Central memory CD4-positive, alpha-beta T cell (primary cell): ENCODE data around the gene NPIPA8.
"Not testable (repeated sequence)": the region's sequence is repeated elsewhere in the genome, so short reads cannot be mapped to it uniquely, and the experiment has no call there.

Experiments
- DNase-seq: peaks from one replicate; pipeline ENCODE4 v3.0.0; 2022
- total RNA-seq, 3 experiments: gene quantifications; one replicate each; lab custom pipeline; 2026; lab: John Stamatoyannopoulos, UW

NPIPA8 gene
- total RNA-seq = 0 reads per million in 3 experiments

DNA sequence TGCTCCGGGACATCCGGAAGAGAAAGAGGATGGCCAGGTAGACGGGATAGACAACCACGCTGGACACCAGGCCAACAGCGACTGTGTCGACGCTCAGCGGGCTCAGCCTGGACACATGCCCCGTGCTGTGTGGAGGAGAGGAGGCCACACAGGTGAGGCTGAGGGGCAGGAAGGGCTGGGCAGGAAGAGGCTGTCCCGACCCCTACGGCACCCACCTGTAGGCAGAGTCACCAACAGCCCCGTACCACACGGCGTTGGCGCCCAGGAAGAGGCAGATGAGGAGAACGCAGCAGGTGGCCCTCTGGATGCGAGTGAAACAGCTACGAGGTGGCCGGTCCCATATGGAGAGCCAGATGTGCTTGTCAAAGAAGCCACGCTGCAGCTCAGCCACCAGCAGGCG lies at the start of gene NPIPA8:
Gene NPIPA8, minus strand, starts transcription at position 101 of the 400 bp plus-strand sequence. CDS start 4,074 bp downstream, outside the sequence.
- DNase-seq = not testable (repeated sequence)

DNA sequence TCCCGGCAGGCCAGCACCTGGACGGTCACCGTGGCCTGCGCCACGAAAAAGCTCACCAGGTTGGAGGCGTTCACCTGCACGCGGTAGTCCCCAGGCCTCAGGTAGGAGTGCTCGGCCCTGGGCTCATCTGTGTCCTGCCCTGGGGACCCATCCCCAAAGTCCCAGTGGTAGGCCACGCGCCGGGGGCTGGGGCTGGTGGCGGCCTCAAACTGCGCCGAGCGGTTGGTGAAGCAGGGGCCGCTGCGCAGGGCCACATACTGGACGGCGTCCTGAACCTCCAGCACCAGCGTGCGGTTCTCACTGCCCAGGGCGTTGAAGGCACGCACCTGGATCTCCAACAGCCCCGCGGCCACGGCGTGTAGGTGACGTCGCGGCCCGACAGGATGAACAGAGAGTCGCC lies 48.7 kb upstream of the NPIPA8 start:
- not testable (repeated sequence) for DNase-seq

DNA sequence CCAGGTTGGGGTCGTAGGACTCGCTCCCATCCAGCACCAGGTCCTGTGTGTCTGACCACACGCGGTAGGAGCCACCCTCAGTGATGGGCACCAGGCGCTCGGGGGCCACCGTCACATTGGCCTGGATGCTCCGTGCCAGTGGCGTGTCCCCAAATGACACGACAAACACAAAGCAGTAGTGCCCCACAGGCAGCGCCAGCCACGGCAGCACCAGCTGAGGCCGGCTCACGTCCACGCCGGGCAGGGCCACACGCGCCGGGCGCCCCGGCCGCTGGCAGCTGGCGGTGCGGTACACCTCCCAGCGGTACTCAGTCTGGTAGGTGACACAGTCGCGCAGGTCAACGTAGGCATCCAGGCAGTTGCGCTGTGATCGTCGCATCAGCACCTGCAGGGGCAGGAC lies 48.3 kb upstream of the NPIPA8 start:
- not testable (repeated sequence) for DNase-seq

DNA sequence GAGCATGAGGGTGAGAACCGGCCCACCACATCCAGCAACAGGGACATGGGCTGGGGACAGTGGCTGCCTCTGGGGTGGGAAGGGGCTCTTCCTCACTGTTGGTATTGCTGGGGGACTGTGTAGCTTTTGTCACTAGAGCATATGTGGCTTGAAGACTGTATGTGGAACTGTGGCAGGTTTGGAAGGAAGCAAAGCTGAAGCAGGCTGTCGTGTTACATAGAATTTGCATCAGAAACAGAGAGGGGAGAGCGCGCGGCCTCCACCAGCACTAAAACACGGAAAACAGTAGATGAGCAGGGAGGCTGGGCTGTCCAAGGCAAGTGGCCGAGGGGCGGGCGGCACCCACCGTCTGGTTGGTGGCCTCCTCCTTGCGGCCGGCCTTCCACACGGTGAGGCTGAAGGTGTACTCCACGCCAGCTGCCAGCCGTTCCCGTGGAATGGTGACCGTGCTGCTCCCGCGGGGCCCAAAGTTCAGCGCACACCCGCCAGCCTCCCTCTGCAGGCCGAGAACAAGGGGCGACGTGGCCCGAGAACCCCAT lies 47.6 kb upstream of the NPIPA8 start:
- DNase-seq = not testable (repeated sequence)

DNA sequence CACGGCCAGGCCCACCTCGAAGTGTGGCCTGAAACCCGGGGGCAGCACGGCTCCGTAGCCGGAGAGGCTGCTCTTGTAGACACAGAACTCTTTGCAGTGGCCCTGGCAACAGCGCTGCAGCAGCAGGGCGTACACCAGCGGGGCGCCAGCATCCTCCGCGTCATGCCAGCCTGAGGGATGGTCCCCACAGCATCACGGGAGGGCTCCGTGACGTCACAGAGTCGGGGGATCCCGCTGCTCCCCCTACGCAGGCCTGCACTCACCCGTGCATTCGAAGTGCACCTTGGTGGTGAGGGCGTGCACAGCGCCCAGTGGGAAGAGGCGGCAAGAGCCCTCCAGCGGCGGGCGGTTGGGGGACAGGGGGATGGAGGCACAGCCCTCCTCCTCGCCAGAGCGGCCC lies 46.2 kb upstream of the NPIPA8 start:
- DNase-seq = not testable (repeated sequence)

DNA sequence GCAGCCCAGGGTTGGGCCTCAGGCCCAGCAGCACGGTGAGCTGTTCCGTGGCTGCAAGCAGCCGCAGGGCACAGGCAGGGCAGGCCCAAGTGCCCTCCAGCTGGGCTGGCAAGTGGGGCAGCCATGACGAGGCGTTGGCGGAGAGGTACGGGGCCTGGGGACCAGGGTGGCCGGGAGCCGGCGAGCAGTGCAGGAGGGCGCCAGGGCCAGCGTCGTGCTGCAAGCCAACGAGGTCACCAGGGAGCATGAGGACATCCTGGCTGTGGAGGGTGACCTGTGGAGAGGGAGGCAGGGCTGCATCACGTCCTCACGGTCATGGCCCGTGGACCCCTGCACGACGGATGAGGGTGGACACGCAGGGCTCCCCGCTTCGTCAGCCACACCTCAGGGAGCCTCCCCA lies 11.2 kb upstream of the NPIPA8 start:
- not testable (repeated sequence) for DNase-seq

DNA sequence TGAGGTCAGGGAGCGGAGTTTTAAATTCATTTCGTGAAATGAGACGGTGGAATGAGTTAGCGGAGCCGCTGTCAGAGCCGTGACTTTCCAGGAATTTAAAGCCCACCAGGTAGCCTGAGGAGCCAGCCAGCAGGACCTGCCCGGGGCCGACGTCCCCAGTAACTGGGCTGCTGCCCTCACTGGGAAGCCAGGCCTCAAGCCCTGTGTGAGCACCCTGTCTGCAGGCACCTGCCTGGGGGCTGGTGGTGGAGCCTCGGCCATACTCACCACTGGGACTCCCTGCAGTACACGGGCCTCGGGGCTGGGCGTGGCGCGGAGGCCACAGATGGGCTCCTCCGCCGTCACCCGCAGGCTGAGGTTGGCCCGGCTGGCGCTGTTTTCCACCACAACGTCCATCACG lies 10.5 kb upstream of the NPIPA8 start:
- not testable (repeated sequence) for DNase-seq

DNA sequence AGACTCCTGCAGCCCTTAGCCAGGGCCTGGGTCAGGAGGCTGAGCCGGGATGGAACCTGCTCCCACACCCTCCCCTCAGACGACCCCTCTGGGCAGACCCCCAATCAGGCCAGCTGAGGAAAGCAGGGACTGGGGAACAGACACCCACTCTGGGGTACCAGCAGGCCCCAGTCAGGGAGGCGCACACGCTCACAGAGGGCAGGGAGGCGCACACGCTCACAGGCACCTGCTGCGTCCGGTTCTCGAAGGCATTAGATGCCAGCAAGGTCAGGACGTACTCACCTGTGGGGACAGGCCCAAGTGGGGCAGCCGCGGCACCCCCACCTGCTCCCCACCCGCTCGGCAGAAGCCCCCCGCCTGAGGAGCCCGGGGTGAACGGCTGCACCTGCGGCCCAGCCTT lies 8.1 kb upstream of the NPIPA8 start:
- not testable (repeated sequence) for DNase-seq

DNA sequence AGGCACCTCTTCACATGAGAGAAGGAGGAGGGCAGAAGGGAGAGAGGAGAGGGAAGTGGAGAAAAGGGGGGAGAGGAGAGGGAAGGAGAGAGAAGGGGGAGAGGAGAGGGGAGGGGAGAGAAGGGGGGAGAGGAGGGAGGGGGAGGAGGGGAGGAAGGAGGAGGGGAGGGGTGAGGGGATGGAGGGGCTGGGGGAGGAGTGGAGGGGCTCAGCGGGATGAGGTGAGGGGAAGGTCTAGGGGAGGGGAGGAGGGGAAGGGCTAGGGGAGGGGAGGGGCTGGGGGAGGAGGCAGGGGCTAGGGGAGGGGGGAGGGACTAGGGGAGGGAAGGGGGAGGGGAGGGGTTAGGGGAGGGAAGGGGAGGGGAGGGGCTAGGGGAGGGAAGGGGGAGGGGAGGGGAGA lies 5.5 kb upstream of the NPIPA8 start:
- DNase-seq = not testable (repeated sequence)

DNA sequence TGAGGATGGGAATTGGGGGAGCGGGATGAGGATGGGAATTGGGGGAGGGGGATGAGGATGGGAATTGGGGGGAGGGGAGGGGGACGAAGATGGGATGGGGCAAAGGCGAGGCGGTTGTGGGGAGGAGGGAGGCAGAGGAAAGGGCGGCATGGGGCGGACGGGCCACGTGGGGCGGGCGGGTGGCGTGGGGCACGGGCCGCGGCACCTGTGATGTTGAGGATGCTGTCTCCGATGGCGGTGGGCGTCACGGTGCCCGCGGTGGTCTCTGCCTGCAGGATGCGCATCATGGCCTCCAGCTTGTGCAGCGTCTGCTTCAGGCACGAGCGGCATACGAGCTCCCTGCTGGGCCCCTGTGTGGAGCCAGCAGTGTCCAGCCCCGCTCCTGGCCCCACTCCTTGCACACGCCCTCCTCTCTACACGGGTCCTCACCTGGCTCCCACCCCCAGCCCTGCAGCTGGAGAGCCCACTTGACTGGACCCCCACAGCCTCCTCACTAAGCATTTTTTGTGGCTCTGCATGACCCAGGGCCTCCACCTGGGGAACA lies 5.0 kb upstream of the NPIPA8 start:
- not testable (repeated sequence) for DNase-seq

DNA sequence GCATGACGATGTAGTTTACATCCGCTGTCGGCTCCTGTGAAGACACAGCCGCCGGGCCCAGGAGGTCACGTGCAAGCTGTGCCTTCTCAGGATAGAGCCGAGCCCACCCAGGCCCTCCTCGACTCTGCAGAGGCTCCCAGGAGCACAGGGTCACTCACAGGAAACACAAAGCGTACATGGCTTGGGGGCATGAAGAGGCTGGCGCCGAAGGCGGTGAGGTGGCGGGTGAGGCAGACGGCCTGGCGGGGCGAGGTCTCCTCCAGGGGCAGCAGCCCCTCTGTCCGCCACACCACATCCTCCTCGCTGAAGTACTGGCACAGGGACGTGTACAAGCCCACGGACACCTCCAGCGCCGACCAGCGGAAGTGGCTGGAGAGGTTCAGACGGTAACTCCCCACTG lies 2.7 kb upstream of the NPIPA8 start:
- DNase-seq = not testable (repeated sequence)

DNA sequence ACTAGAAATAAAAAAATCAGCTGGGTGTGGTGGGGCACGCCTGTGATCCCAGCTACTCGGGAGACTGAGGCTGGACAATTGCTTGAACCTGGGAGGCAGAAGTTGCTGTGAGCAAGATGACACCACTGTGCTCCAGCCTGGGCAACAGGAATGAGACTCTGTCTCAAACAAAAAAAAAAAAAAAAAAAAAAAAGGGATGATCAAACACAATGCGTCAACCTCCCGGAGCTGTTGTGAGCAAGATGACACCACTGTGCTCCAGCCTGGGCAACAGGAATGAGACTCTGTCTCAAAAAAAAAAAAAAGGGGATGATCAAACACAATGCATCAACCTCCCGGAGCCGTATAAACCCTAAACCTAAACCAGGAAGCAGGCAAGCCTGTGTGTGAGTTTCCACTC lies 24.7 kb downstream of the NPIPA8 start:
- DNase-seq = not testable (repeated sequence)

DNA sequence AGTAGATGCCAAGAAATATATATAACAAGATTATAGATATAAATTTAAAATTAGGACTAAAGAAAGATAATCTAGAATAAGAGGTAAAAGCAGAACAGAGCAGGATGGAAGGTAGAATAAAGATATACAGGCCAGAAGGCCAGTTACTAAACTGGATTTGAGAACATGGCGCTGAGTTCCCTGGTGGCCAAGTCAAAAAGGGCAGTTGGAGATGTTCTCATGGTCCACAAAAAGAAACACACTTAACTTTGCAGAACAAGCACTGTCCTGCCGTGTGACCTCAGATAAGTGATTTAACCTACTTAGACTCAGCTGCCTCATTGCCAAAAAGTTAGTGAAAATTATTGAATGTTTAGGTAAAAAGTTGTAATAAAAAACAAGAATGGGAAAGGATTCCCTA lies 27.4 kb downstream of the NPIPA8 start:
- DNase-seq = not testable (repeated sequence)

DNA sequence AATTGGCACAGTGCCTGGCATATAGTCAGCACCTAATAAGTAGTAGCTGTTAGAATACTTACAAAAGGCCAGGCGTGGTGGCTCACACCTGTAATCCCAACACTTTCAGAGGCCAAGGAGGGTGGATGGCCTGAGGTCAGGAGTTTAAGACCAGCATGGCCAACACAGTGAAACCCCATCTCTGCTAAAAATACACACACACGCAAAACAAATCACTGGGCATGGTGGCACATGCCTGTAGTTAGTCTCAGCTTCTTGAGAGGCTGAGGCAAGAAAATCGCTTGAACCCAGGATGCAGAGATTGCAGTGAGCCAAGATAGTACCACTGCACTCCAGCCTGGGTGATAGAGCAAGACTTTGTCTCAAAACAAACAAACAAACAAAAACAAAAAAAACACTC lies 29.3 kb downstream of the NPIPA8 start:
- not testable (repeated sequence) for DNase-seq

DNA sequence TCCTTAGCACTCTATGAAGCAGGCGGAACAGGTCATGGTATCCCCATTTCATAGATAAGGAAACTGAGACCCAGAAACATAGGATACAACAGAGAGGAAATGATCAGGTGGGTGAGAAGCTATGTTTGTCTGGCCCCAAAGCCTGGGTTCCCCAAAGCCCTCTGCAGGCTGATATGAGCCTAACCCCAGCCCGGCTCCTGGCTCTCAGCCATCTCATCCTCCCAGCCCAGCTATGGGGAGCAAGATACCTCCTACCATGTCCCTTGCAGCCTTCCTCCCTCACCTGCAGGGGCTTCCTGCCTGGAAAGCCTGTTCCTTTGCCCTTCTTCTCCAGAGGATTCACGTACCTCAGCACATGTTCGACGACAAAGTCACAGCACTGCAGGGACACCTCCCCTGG lies 30.5 kb downstream of the NPIPA8 start:
- DNase-seq = not testable (repeated sequence)

DNA sequence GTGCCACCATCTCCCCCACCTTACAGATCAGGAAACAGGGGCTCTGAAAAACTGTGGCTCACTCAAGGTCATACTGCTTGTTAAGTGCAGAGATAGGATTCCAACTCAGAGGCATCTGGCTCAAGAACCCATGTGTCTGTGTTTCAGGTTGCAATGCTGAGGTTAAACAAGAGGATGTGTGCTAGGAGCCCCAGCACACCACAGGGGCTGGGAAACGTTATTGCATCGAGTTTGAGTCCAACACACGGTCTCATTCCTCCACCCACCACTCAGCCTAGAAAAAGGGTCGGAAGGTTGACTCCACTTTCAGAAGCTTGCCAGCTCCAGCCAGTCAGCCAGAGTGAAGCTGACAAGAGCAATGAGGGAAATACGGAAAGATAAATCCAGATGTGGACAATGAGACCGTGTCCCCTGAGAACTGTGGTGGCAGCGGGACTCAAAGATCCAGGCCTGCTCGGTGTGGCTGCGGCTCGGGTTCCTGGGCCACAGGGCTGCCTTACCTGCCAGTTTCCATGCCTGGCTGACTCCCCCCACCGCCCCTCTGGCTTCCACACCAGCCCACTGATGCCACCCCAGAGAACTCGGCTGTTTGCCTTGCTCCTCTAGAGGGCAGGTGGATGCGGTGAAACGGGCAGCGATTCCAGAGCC lies 33.4 kb downstream of the NPIPA8 start:
- not testable (repeated sequence) for DNase-seq

DNA sequence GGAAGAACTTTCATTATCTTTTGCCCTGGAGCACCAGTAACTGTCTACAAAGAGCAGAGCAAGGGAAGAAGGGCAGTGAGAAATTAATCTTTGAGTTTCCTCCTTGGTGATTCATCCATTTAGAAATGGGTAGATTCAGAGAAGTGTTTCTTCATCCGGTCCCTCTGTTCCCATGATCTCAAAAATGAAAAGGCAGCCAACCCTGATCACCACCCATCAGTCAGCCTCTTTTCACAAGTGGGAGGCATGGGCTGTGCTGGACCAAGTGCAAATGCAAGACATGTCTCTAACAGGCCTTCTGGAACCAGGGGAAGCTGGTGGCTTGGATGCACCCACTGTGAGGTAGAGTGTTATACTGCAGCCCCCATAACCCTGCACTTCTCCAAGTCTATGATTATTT lies 38.8 kb downstream of the NPIPA8 start:
- DNase-seq = not testable (repeated sequence)

DNA sequence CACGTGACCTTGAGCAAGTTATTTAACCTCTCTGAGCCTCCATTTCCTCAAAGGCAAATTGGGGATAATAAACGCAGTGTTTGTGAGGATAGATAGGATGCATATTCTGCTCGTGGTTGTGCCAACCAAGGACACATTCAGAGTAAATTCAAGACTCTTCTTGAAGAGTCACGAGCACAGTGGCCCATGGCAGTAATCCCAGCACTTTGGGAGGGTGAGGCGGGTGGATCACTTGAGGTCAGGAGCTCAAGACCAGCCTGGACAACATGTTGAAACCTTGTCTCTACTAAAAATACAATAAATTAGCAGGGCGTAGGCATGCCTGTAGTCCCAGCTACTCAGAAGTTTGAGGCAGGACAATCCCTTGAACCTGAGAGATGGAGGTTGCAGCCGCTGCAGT lies 39.6 kb downstream of the NPIPA8 start:
- DNase-seq = not testable (repeated sequence)

DNA sequence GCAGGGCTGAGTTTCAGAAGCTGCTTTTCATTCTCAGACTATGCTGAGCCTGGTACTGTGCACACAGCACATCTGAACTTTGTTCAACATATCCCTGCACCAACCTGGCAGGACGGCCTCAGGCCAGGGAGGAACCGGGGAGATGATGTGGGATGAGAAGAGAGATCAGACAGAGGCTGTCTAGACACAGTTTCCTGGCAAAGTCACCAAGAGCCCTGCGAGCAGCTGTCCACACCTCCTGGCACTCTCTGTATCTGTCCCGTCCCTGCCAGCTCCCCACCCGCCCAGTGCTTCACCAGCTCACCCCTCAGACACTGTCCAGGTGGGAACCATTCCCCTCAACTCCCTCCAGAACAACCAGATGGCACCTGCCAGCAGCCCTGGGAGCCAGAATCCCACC lies 42.2 kb downstream of the NPIPA8 start:
- not testable (repeated sequence) for DNase-seq

DNA sequence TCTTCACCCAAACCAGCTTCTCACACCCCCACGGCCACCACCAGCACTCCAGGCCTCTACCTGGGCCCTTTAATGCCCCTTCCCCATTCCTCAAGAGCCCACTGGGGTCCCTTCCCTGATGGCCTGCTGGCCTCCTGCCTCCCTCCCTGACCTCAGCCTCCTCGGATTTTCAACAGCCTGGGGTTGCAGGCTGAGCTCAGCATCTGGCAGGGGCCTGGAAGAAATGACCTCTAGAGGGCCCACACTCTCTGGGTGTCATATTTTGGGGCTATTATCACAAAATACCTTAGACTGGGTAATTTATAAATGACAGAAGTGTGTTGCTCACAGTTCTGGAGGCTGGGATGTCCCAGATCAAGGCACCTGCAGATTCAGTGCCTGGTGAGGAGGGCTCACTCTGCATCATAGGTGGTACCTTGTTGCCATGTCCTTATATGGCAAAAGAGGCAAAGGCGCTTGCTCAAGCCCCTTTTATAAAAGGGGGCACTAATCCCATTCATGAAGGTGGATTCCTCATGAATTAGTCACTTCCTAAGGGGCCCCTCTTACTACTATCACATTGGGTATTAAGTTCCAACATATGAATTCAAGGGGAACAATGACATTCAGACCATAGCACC lies 43.1 kb downstream of the NPIPA8 start:
- not testable (repeated sequence) for DNase-seq

DNA sequence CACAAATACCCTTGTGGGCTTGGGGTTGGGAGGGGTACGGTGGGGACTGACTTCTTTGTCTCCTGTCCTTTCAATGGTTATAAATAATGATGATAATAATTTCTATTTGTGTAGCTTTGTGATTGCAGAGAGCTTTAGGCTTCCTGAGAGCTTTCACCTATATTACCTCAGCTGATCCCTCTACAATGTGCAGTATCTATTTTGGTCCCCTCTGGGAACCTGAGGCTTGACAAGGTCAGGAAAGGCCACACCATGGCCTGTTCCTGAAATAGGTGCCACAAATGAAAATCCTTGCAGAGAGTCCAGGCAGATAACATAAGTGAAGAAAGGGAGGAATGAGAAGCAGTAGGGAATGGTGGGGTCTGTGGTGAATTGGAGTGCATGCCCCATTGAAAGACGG lies 45.6 kb downstream of the NPIPA8 start:
- DNase-seq = not testable (repeated sequence)

DNA sequence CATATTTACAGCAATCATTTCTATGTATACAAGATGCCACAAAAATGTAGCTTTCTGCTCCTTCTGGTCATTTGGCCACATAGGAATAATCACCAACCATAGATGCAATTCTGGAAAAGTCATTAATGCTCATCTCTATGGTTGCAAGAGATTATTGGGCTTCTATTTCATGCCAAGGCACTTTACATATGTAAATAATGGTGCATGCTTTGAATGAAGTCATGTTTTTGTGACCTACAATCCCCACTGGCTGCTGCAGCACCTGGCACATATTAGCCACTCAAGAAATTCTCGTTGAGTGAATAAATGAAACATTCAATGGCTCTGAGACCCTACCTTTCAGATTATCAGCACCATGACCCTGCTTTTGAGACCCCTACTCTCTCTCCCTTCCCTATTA lies 50.2 kb downstream of the NPIPA8 start:
- not testable (repeated sequence) for DNase-seq

DNA sequence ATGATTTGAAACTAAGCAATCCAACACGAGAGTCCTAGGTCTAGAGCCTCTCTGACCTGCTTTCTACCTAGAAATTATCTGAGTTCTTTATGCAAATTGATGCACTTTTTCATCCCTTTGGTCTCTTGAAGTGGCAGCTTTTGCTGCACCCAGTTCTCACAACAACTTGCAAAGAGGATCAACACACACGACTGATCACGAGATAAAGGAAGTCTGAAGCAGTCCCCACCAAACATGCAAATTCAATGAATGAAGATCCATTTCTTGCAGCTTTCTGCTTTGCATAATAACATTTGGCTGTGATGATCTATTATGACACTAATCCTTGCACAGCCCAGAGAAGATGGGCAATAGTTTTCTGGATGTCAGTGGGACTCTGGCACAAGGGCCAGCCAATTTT lies 56.2 kb downstream of the NPIPA8 start:
- DNase-seq = not testable (repeated sequence)

DNA sequence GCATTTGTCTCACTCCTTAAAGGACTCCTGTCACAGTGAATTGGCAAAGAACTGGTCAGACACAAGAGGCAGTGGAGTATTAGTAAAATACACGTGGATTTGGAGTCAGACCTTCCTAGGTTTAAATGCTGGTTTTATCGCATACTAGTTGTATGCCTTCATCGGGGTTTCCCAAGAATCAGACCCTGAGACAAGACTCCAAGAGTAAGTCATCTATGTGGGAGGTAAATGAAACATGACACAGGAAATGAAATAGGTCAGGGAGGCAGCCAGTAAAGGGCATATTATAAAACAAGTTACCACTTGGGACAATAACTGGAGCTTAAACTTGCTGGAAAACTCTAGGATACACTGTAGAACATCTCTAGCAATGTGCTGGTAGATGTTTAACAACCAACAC lies 59.8 kb downstream of the NPIPA8 start:
- not testable (repeated sequence) for DNase-seq
